ENCODE data around the gene SELENOP.
"Not testable (repeated sequence)": the region's sequence is repeated elsewhere in the genome, so short reads cannot be mapped to it uniquely, and the experiment has no call there.

SELENOP gene, protein sequence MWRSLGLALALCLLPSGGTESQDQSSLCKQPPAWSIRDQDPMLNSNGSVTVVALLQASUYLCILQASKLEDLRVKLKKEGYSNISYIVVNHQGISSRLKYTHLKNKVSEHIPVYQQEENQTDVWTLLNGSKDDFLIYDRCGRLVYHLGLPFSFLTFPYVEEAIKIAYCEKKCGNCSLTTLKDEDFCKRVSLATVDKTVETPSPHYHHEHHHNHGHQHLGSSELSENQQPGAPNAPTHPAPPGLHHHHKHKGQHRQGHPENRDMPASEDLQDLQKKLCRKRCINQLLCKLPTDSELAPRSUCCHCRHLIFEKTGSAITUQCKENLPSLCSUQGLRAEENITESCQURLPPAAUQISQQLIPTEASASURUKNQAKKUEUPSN

DNA sequence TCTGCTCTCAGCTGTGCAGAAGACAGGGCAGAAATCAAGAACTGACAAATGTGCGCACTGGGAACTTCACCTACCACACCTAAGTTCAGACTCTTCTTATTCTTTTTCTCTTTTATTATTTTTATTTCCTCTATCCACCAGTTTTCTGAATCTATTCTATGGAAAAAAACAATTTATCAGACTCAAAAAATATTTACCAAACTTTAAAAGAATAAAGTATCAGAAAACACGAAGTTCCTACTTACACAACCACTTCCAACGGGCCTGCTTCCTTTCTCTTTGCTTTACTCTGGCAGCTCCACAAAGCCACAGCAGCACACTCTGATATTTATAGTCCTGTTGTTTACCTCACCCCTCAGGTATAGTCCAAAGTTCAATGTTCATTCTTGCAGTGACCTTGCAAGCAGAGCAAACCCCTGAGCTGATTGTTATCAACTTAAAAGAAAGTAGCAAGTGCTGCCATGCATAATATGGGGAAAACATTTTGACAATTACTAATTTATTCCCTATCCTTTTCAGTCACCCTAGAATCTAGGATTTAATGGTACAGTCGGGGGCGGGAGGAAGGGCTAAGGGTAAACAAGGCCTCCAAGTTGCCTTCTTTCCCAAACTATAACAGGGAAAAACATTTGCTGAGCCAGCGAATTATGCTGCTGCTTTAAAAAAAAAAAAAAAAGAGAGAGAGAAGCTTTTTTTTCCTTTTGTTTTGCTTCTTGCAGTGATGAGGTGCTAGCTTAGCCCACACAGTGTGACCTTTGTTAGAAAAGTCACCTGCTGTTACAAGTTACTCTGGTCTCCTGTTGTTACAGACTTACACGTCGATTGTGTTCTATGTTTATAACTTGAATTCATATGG lies at the start of gene SELENOP:
TSS of gene SELENOP (minus strand) at position 302 of the 856 bp plus-strand sequence. CDS start 3,539 bp downstream, outside the sequence.
- peak; percentile 78 for DNase-seq

DNA sequence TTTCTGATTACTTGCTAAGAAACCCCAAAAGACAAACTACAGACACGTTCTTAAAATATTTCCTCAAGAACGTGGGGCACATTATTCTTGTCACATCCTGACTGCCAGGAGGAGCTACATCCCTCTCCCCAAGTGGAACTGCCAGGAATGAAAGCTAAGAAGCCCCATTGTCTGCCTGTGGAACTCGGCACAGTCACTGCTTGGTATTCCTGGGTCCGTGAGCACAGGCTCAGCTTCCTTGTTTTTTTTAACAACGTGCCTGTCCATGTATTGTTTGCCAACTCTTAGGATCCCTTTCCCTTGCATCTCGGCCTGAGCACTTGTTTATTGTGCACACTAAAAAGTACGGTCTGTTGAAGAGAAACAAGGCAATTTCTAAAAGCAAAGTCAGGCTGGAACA lies 47.0 kb upstream of the SELENOP start:
- DNase-seq: no peak

DNA sequence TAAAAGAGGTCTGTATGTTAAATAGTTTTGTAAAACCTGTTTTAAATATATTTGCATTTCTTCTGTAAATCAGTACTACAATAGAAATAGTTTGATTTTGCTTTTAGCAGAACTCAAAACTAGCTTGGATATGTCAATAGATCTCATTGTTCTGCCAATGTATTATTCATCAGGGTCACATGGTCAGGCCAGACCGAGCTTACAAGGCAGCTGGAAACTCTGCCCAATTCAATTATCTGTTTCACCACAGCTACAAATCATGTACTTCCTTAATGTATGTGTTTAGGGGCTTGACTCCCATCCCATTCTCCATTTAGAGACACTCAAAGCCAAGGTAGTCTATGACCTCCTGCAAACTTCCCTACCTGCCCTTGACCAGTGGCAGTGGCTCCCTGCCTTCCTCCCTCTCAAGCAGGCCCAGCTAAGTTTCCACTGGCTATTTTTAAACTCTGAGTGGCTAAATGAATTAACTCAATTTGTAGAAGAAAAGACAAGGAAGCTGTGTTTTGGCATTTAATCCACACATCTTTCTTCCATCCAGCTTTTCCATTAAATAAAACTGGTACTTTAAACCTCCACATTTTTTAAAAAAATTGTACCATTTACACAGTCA lies 46.4 kb upstream of the SELENOP start:
- no peak for DNase-seq

DNA sequence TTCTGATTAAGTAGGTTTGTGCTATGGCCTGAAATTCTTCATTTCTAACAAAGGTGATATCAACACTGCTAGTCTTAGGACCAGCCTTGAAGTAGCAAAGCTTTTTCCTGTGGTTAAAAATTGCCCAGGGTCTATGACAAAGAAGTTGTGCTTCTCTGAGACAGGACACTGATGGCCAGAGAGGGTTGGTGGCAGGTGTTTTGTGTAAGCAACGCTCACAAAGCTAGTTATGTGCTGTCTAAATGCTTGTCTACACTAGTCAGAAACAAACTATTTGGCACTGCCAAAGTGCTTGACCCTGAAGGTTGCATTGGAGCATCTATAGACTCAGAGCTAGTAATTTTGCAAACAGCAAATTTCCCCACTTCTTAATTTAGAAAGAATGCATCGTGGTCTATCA lies 44.1 kb upstream of the SELENOP start:
- no peak for DNase-seq

DNA sequence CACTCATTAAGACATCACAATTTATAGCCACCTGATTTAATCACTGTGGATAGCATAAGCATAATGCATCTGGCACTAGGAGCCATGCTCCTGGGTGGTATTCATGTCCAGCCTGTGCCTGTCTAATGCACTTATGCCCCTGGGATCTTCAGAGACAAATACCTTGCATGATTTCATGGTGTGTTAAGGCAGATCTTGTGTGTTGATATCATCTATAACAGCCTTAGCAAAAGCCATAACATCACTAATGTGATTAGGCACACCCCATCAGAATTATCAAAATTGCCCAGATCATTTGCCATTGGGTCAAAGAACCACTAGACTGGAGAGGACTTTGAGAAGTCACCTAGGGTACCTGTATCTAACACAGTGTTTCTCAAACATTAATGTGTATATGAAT lies 43.7 kb upstream of the SELENOP start:
- DNase-seq: no peak

DNA sequence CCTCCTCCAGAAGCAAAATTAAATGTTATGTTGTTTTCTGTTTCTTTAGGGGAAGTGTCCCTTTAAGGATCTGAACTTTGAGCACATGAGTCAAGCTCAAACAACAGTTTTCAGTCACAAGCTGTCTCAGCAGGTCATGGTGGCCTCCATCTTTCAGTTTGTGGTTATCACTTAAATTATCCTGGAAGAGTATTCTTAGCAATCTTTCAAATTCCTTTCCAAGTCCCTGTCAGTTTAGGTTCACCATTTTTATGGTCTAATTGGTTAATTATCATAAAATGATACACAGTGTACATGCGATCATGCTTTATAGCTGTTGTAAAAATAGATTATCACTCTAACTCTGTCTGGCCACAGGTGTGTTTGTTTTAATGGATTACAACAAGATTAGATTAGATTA lies 43.1 kb upstream of the SELENOP start:
- DNase-seq: no peak

DNA sequence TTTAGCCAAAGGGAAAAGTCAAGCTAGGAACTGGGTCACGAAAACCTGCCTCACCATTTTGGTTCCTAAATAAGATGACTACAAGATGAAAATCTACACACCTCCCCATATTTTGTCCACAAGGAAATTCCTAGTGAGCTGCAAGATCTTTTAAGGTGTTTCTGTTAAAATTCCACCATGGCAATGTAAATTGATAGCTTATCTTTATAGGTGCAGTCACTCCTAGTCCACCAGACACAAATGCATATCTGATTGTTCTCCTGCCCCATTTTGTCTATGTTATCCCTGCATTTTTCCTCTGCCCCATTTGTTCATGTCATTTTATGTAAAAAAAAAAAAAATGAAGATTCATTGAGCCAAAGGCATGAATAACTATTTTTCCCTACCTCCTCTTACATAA lies 41.1 kb upstream of the SELENOP start:
- no peak for DNase-seq

DNA sequence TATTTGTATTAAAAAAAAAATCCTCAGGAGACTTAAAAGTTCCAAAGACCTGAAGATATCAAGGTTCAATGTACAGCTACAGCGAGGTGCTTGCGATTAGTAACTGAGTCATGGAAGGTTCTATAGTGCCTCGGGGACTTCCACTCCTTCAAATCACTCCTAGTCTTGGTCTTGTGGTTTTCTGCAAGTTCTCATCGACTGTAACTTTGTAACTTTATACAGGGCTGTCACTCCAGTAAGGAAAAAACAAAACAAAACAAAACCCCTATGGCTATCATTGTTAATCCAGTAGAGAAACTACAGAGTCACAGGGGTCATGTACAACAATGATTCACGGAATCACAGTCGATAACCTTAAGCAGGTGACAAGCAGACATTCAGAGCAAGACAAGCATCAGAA lies 39.8 kb upstream of the SELENOP start:
- DNase-seq: no peak

DNA sequence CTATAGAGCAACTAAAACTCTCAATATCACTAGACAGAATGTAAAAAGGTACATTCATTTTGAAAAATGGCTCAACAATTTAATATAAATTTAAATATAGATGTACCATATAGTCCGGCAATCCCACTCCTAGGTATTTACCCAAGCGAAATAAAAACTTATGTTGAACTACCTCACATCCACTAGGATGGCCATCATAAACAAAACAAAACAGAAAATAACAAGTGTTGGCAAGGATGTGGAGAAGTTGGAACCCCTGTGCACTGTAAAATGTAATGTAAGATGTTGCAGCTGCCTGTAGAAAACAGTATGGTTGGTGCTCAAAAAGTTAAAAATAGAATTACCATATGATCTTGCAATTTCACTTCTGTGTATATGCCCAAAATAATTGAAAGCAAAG lies 36.9 kb upstream of the SELENOP start:
- DNase-seq: no peak

DNA sequence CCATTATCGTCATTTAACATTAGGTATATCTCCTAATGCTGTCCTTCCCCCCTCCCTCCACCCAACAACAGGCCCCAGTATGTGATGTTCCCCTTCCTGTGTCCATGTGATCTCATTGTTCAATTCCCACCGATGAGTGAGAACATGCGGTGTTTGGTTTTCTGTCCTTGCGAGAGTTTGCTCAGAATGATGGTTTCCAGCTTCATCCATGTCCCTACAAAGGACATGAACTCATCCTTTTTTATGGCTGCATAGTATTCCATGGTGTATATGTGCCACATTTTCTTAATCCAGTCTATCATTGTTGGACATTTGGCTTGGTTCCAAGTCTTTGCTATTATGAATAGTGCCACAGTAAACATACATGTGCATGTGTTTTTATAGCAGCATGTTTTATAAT lies 32.7 kb upstream of the SELENOP start:
- not testable (repeated sequence) for DNase-seq

DNA sequence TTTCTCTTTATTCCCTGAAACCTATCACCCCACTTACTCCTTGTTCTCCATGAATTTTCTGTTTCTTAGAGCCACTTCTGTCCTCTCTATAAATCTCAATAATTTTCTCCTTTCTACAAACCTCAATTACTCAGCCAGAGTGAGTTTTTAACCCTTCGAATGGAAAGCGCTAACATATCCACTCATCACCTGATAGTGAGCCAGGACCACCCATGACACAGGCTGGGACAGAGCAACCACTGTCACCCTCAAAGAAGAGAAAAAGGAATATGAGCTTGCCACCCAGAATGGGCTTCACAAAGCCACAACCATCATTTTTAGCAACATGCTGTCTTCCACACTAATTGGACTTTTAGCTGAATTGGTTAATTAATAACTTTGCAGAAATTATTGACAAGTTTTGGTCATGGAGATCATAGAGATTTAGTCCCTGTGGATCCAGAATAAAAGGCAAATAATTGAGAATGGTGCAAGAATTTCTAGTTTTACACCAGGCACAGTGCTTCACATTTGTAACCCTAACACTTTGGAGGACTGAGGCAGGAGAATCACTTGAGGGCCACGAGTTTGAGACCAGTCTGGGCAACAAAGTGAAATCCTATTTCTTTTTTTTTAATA lies 32.1 kb upstream of the SELENOP start:
- no peak for DNase-seq

DNA sequence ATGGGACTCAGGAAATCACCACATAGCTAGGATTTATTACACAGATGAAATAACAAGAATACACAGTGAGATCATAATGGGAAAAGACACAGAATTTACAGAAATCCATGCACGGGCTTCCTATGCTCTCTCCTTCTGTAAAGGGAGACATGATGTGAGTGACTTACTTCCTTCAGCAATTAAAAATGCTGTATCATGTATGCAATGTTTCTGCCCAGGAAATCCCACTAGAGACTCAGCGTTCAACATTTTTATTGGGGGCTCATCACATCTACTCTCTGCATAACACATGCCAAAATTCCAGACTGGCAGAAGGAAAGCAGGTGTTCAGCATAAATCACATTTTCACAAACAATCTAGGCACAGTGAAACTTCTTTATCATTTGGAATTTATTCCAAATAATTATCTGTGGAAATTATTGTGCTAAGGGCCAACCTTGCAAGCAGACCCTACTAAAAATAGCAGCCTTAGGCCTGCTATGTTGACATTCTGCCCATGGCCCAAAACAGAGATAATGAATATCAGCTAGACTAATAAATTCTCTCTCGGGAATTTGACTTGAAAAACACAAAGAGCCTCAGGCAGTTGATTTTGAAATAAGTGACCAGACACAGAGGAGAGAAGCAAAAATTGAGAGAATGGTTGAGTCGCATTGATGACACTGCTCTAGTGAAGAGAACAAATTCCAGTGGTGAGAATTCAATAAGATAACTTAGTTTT lies 31.4 kb upstream of the SELENOP start:
- DNase-seq: no peak

DNA sequence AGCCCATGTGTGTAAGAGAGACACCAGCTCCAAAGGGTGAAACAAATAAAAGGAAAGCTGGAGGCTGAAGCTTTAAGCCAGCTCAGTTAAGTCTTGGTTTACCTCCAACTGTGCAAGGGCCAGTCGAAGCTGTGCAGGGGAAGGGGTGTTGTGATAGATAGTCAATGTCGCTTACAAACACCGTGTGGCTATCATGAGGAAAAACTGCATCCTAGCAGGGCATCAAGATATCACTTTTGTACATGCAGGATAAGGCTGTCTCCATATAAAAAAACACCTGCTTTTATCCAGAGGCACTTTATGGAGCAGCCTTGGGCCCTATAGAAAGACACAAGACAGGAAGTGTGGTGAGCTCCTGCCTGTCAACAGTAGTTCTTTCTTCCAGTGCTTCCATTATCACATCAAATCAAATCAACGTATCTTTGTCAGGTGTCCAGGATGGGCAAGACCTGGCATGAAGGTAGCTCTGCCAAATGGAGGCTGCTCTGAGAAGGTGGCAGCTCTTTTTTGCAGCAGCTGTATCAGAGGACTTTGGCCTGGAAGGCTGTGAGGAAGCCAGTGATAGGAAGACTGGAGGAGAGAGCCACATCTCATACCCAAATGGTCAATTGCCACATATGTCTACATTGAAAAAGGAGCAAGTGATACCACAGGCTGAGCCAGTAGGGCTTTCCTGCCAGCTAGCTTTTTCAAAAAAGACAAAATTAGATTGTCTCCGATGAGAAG lies 29.3 kb upstream of the SELENOP start:
- DNase-seq: no peak

DNA sequence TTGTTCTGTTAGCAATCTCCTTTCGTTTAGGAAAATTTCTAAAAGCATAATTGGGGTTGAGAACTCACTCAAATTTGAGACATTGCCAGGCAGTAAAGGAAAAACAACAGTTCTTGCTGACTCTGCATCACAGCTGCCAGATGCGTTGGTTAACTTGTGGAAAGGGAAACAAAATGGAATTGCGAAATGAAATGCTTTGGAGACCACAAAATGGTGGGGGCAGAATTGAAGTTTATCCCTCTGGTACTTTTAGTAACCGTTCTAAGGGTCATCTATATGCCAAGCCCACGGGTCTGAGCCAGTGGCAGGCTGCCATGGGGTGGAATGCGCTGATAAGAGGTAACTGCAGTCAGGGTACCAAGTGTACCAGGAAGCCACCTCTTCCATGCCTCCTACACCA lies 28.6 kb upstream of the SELENOP start:
- DNase-seq: peak; percentile 63

DNA sequence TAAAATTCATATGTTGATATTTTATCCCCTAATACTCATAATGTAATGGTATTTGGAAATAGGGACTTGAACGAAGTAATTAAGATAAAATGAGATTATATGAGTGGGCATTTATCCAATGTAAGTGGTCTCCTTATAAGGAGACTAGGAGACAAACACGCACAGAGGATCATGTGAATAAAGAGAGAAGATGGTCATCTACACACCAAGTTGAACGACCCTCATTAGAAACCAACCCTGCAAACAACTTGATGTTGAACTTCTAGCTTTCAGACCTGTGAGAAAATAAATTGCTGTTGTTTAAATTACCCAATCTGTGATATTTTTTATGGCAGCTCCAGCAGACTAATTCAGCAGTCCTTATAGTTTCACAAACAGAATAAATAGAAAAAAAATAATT lies 27.5 kb upstream of the SELENOP start:
- DNase-seq: no peak

DNA sequence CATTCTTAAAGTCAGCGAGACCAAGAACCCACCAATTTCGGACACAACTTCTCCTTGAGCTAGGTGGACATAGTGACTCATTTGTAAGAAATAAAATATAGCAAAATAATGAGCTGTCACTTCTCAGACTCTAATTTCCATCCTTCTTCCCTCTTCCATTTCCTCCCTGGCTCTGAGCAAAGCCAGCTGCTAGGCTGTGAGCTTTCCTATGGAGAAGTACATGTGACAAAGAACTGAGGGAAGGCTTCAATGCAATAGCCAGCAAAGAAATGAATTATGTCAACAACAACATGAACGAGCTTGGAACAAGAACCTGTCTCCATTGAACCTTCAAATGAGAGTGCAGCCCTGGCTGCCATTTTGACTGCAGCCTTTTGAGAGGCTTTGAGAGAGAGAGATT lies 25.9 kb upstream of the SELENOP start:
- no peak for DNase-seq

DNA sequence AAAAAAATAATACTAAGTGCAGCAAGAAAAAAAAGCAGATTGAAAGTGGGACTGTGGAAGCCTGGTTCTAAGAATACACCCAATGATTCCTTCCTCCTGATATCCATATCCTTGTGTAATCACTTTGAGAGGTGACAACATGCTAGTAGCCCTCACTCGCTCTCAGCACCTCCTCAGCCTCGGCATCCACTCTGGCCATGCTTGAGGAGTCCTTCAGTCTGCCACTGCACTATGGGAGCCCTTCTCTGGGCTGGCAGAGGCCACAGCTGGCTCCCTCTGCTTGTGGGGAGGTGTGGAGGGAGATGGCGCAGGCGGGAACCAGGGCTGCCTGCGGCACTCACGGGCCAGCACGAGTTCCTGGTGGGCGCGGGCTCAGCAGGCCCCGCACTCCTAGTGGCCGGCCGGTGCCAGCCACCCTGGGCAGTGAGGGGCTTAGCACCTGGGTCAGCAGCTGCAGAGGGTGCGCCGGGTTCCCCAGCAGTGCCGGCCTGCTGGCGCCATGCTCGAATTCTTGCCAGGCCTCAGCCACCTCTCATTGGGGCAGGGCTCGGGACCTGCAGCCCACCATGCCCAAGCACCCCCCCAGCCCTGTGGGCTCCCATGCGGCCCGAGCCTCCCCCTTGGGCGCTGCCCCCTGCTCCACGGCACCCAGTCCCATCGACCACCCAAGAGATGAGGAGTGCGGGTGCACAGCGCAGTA lies 24.5 kb upstream of the SELENOP start:
- no peak for DNase-seq

DNA sequence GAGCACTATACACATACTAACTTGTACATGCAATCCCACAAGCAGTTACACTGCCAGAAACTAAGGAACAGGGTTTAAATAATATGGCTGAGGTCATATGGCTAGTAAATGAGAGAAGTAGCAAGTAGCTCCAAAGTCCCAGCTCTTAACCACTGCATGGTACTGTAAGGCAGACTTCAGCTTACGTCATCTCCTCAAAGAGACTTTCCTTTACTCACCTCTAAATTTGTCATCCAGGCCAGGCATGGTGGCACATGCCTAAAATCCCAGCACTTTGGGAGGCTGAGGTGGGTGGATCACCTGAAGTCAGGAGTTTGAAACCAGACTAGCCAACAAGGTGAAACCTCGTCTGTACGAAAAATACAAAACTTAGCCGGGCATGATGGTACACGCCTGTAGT lies 20.4 kb upstream of the SELENOP start:
- no peak for DNase-seq

DNA sequence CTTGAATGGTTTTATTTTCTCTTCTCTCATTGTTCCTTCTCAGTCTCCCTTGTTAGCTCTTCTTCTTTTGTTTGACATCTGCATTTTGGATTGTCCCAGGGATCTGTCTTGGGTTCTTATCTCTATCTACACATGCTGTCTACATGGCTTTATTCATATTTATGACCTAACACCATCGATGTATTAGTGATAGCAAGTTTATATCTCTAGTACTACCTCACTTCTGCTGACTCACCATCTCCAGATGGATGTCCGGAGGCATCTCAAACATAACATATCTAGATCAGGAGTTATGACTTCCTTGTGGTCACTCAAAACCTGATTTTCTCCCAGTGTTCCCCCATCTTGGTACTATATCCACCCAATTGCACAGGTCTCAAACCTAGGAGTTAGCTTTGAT lies 19.2 kb upstream of the SELENOP start:
- no peak for DNase-seq

DNA sequence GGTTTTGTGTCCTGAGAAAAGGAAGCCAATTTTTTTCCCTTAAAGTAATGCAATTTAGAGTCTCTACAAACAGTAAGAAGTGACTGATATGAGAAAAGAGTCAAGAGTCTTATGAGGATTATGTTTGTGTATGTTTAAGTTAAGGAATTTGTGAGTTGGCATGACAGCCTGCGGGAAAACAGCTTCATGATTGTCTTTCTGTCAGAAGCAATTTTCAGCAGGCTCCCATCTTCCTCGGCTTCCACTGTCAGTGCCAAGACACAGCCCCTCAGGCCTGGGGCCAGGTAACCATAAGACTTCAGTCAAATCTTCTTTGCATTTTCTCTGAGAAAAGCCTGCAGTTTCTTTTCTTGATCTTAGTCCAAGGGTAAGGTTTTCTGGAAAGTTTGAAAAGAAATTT lies 17.0 kb upstream of the SELENOP start:
- DNase-seq: peak; percentile 68
